NOMO-1 (cell line): ENCODE measurements around the gene OR1G1.
A peak's percentile ranks its signal among the peaks of the same experiment; 100 is the strongest.
"Not testable (repeated sequence)": the region's sequence is repeated elsewhere in the genome, so short reads cannot be mapped to it uniquely, and the experiment has no call there.

Source experiments
- DNase-seq, 2 experiments: peaks; one replicate each; lab custom pipeline; 2025; ENCODE audit not compliant: unreplicated experiment in 2 of 2; lab: John Stamatoyannopoulos, UW

OR1G1 gene

GRCh38 chr17:3127451-3127850, at the start of gene OR1G1:
TSS of gene OR1G1 (minus strand) at chr17:3127551. CDS start at chr17:3127551, 0 bp downstream.
- no peak for DNase-seq

- peak; percentile 76 to 95 for DNase-seq
These were observed 40.2 kb upstream of the OR1G1 start for GRCh38 chr17:3167574-3167973.

- peak; percentile 15 to 94 for DNase-seq
These were observed 29.9 kb upstream of the OR1G1 start for GRCh38 chr17:3157218-3157617.

- DNase-seq, result not testable (repeated sequence)
These were observed 10.1 kb upstream of the OR1G1 start for GRCh38 chr17:3137494-3137893.

GRCh38 chr17:3104322-3104721, 23.0 kb downstream of the OR1G1 start, which contains the start of gene OR1D2:
TSS of gene OR1D2 (minus strand) at chr17:3104422. CDS start at chr17:3092996, 11,426 bp downstream.
- no peak for DNase-seq
